Activated CD4-positive, alpha-beta memory T cell treated with anti-CD3 and anti-CD28 coated beads for 36 hours (primary cell): ENCODE results near the gene CDK11A. TPM values are rescaled to one million over a fixed set of nuclear protein-coding genes. Genes with fewer than 3 reads are reported as not detected.
"Not testable (repeated sequence)": the region's sequence is repeated elsewhere in the genome, so short reads cannot be mapped to it uniquely, and the experiment has no call there.

Experiments
- CTCF ChIA-PET: fragments of 350-600 bp; sonication (Branson Sonifier 250); formaldehyde crosslinking; loops from one replicate; lab custom pipeline; 2021; ENCODE audit warnings: antibody characterized with exemption, inconsistent platforms; lab: Charles Lee
- POLR2A ChIA-PET: fragments of 350-600 bp; sonication (Branson Sonifier 250); formaldehyde crosslinking; loops from one replicate; lab custom pipeline; 2021; ENCODE audit warnings: antibody characterized with exemption; lab: Charles Lee
- DNase-seq: peaks from one replicate; pipeline ENCODE4 v3.0.0-alpha.2; 2020
- H3K27ac Mint-ChIP-seq: one replicate; pipeline ENCODE4 v1.8.0; 2021; ENCODE audit warnings: mixed read lengths
- H3K27me3 Mint-ChIP-seq: one replicate; pipeline ENCODE4 v1.8.0; 2021; ENCODE audit warnings: mixed read lengths
- H3K36me3 Mint-ChIP-seq: one replicate; pipeline ENCODE4 v1.8.0; 2021; ENCODE audit warnings: mixed read lengths
- H3K4me1 Mint-ChIP-seq: one replicate; pipeline ENCODE4 v1.8.0; 2021; ENCODE audit warnings: low read depth, mixed read lengths
- H3K4me3 Mint-ChIP-seq: one replicate; pipeline ENCODE4 v1.8.0; 2021; ENCODE audit warnings: mild to moderate bottlenecking, mixed read lengths
- H3K9me3 Mint-ChIP-seq: one replicate; pipeline ENCODE4 v1.8.0; 2021; ENCODE audit warnings: mixed read lengths
- intact Hi-C: fragments of 100-400 bp; cut with micrococcal nuclease; formaldehyde crosslinking; loops from one replicate; pipeline ENCODE4 v1.15.1; 2023
- total RNA-seq, 2 experiments: library from RNA; stranded (reverse); gene quantifications; one replicate each; pipeline ENCODE4 v1.2.3, GENCODE V29; 2021

CDK11A gene
- total RNA-seq, 2 experiments from 2014 or later, result 44.5 to 49.1 TPM

GRCh38 chr1:1684031-1684681 lies 40.0 kb downstream of the CDK11A start:
- H3K9me3 Mint-ChIP-seq, result no peaks in the 10 kb centered on the region
- intact Hi-C loops, result no loop called here
- ChIA-PET CTCF (interaction anchor here (0.7 kb wide), 1 partner anchor 344 kb away, joined by 3 read pairs; no protein-coding TSS in a partner anchor), POLR2A (no interaction called here)
- DNase-seq, result no peak
- peaks cover 2% of the 10 kb centered on the region for H3K36me3 Mint-ChIP-seq
- H3K27me3 Mint-ChIP-seq, result no peaks in the 10 kb centered on the region
- H3K4me1 Mint-ChIP-seq, result peaks cover 25% of the 10 kb centered on the region
- H3K4me3 Mint-ChIP-seq, result no peak overlapping the region
- no peak overlapping the region for H3K27ac Mint-ChIP-seq

DNA sequence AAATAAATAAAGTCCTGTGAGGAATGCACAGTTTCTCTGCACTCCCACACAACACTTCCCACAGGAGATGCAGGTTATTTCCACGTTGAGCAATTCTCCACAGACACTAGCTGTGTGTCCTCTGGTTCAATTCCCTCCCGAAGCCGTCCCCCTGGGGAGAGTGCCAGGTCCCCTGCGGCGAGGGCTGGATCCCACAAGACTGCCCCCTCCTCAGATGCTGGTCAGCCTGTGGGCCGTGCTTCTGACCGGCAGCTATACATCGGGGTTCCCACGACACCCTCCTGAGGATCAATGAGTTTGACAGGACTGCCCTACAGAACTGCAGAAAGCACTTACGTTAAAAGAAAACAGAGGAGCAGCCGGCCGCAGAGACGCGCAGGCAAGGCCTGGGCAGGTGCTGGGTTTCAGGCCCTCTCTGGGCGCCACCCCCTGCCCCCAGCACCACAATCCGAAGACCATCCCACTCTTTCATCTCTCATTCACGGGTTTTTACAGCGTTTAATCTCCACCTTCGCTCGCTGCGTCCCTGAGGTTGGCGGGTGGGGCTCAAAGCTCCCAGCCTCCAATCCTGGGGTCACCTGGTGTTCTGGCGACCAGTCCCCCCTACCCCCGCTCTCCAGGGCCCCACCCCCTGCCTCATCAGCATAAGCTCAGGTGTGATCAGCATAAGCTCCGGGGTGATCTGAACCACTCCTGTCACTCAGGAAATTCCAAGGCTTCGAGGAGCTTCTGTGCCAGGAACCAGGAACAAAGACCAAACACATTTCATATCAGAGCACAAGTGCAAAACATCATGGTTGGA lies 40.9 kb downstream of the CDK11A start:
- intact Hi-C loops, result no loop called here
- Mint-ChIP-seq H3K27me3 (no peaks in the 10 kb centered on the region), H3K4me3 (no peak overlapping the region), H3K36me3 (peaks cover 2% of the 10 kb centered on the region), H3K9me3 (no peaks in the 10 kb centered on the region), H3K27ac (no peak overlapping the region), H3K4me1 (peaks cover 30% of the 10 kb centered on the region)
- POLR2A ChIA-PET, result no interaction called here
- CTCF ChIA-PET, result no interaction called here
- no peak for DNase-seq

DNA sequence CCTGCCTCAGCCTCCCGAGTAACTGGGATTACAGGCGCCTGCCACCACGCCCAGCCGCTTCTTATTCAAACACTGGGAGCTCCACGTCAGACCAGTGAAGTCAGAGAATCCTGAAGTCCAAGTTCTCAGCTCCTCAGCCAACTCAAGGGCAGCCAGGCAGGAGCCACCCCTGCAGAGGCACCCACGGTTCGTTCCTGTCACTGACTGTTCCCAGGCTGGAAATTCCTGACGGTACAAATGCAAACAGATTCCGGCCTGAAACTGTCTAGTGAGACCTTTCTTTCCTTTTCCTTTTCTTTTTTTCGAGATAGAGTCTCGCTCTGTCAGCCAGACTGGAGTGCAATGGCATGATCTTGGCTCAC lies 43.3 kb downstream of the CDK11A start:
- ChIA-PET POLR2A (no interaction called here), CTCF (no interaction called here)
- intact Hi-C loops, result no loop called here
- Mint-ChIP-seq H3K27me3 (no peaks in the 10 kb centered on the region), H3K9me3 (no peaks in the 10 kb centered on the region), H3K4me3 (no peak overlapping the region), H3K36me3 (peaks cover 9% of the 10 kb centered on the region), H3K4me1 (peaks cover 30% of the 10 kb centered on the region), H3K27ac (no peak overlapping the region)
- DNase-seq, result no peak

DNA sequence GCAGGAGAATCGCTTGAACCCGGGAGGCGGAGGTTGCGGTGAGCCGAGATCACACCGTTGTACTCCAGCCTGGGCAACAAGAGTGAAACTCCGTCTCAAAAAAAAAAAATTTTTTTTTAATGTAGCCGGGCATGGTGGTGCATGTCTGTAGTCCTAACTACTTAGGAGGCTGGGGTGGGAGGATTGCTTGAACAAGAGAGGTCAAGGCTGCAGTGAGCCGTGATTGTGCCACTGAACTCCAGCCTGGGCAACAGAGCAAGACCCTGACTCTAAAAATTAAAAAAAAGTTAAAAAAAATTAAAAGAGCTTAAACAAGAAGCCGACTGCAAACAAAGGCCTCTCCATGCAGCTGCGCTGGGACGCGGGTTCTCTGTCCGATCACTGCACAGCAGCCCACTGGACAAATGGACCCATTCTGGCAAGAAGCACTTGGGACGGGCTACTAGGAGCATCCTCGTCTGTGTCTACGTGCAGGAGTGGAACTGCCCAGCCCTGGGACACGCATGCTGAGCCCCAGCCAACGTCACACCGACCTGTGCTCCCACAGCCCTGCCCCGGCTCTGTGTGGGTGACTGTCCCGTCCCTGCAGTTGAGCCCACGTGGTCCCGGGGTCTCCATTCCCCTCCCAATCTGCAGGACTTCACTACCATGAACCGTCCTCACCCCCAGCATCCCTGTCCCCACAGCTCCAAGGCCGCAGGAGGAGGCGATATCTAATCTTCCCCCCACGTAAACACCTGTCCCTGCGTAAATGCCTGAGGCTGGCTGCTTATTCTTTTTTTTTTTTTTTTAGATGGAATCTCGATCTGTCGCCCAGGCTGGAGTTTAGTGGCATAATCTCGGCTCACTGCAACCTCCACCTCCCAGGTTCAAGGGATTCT lies 43.9 kb downstream of the CDK11A start:
- ChIA-PET POLR2A (interaction anchor here (0.6 kb wide), 1 partner anchor 379 kb away, joined by 3 read pairs; no protein-coding TSS in a partner anchor), CTCF (no interaction called here)
- DNase-seq, result no peak
- Mint-ChIP-seq H3K27me3 (no peaks in the 10 kb centered on the region), H3K36me3 (peaks cover 7% of the 10 kb centered on the region), H3K4me1 (peaks cover 27% of the 10 kb centered on the region), H3K4me3 (no peak overlapping the region), H3K9me3 (no peaks in the 10 kb centered on the region), H3K27ac (no peak overlapping the region)
- intact Hi-C loops, result no loop called here

DNA sequence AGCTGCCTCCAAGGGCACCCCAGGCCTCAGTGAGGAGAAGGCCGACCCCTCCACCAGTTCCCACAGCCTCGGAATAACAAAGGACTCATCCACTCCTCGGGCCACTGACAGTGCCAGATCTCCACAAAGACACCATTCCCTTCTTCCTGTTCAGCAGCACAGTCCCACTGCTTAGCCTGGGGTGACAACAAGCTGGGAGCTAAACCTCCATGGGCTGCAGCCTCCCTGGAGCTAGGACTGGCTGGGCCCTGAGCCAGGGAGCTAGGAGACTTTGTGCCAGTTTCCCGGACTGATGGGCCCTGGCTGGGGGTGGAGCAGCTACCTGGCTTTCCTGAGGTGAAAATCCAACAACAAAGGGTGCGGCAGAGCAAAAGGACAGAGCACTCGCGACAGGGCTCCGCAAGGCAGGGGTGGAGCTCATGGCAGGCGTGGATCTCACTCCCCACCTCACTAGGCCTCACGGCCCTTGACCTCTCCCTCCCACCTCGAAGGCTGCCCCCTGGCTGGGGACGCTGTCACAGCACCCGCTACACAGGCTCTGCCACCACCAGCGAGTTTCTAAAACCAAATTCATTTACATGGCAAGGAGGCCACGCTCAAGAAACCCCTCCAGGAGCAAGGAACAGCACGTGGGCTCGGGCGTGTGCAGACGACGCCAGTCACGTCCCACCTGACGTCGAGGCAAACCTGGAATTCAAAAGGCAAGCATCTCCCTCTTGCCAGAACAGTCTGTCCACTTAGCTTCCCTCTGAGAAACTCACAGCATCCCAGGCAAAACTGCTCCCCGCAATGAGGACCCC lies 45.4 kb downstream of the CDK11A start:
- Mint-ChIP-seq H3K4me1 (peaks cover 27% of the 10 kb centered on the region), H3K36me3 (peaks cover 9% of the 10 kb centered on the region), H3K27ac (peak overlapping the region; percentile 93), H3K27me3 (no peaks in the 10 kb centered on the region), H3K4me3 (peak overlapping the region; percentile 77), H3K9me3 (no peaks in the 10 kb centered on the region)
- intact Hi-C loops, result no loop called here
- CTCF ChIA-PET, result interaction anchor here (0.6 kb wide), 1 partner anchor 27 kb away, joined by 4 read pairs; no protein-coding TSS in a partner anchor
- peak; percentile 65 for DNase-seq
- POLR2A ChIA-PET, result interaction anchor here (1.3 kb wide), 1 partner anchor 46 kb away, joined by 3 read pairs; the partner anchor contains the start of gene CDK11A

- H3K27ac Mint-ChIP-seq, result peak overlapping the region; percentile 93
- POLR2A ChIA-PET, result interaction anchor here (0.7 to 1.3 kb wide), 2 partner anchors 46 to 102 kb away, joined by 3 to 7 read pairs; partner anchors contain the start of gene CDK11A
- CTCF ChIA-PET, result interaction anchor here (0.6 to 1.2 kb wide), 2 partner anchors 12 to 26 kb away, joined by 3 to 4 read pairs; no protein-coding TSS in a partner anchor
- intact Hi-C loops, result no loop called here
- peak; percentile 59 for DNase-seq
- H3K27me3 Mint-ChIP-seq, result no peaks in the 10 kb centered on the region
- H3K4me1 Mint-ChIP-seq, result peaks cover 24% of the 10 kb centered on the region
- H3K9me3 Mint-ChIP-seq, result no peaks in the 10 kb centered on the region
- H3K36me3 Mint-ChIP-seq, result peaks cover 9% of the 10 kb centered on the region
- peak overlapping the region; percentile 77 for H3K4me3 Mint-ChIP-seq
Observed at GRCh38 chr1:1677718-1678580, 46.2 kb downstream of the CDK11A start.

DNA sequence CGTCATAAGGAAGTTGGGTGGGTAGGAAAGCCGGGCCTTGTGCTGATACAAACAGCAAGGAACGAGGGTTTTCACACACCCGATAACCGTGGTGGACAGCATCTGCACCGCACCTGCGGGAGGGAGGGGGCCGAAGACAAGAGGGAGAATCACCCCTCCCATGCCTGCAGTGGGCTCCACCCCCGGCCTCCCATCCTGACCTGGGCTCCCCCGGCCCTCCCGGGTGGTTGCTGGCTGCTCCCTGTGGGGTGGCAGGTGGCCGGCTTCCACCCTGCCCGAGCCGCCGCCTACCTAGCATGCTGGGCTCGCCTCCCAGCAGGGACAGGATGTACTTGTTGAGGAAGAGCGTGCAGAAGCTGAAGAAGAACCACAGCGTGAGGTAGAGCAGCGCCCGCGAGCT lies 48.1 kb downstream of the CDK11A start:
- H3K27me3 Mint-ChIP-seq, H3K36me3 Mint-ChIP-seq, H3K27ac Mint-ChIP-seq, H3K4me3 Mint-ChIP-seq, intact Hi-C loops, DNase-seq, POLR2A ChIA-PET, H3K9me3 Mint-ChIP-seq, CTCF ChIA-PET: not testable (repeated sequence)
- peaks cover 21% of the 10 kb centered on the region for H3K4me1 Mint-ChIP-seq

GRCh38 chr1:1675218-1675617 lies 48.9 kb downstream of the CDK11A start:
- POLR2A ChIA-PET, H3K27me3 Mint-ChIP-seq, H3K4me3 Mint-ChIP-seq, H3K9me3 Mint-ChIP-seq, DNase-seq, CTCF ChIA-PET, H3K36me3 Mint-ChIP-seq, H3K27ac Mint-ChIP-seq, intact Hi-C loops: not testable (repeated sequence)
- H3K4me1 Mint-ChIP-seq, result peaks cover 21% of the 10 kb centered on the region

GRCh38 chr1:1674806-1675205 lies 49.4 kb downstream of the CDK11A start:
- POLR2A ChIA-PET, H3K9me3 Mint-ChIP-seq, CTCF ChIA-PET, intact Hi-C loops, DNase-seq, H3K27ac Mint-ChIP-seq, H3K27me3 Mint-ChIP-seq, H3K4me3 Mint-ChIP-seq: not testable (repeated sequence)
- Mint-ChIP-seq H3K4me1 (peaks cover 21% of the 10 kb centered on the region), H3K36me3 (peaks cover 11% of the 10 kb centered on the region)

DNA sequence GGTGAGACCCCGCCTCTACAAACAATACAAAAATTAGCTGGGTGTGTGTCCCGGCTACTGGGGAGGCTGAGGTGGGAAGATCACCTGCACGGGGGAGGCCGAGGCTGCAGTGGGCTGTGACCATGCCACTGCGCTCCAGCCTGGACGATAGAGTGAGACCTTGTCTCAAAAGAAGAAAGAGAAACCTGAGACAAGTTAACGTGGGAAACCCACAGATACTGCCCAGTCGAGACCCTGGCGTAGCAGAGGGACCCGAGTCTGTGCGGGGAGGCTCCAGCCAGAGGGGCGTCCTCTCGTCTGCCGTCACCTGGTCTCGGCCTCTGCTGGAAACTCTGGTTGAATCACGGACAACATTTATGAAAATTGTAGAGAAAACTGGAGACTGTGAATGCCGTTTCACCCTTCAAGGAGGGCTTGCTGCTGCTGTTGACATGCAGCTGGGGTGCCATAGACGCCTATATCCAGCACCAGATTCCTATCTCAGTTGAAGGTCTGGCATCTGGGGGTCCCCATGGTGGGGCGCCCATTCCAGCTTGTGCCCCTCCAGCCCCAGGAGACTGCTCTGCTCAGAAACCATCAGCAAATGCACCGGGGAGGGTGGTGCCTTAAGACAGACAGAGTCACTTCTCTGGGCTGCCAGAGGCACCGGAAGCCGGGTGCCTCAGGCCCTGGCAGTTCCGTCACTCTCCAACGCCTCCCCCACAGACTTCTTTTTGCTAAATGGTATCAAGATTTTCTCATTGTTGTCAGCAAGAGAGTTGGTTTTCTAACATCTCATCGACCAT lies 51.8 kb downstream of the CDK11A start:
- H3K27me3 Mint-ChIP-seq, result no peaks in the 10 kb centered on the region
- peaks cover 3% of the 10 kb centered on the region for H3K4me1 Mint-ChIP-seq
- no peak overlapping the region for H3K27ac Mint-ChIP-seq
- no peak overlapping the region for H3K4me3 Mint-ChIP-seq
- no peaks in the 10 kb centered on the region for H3K9me3 Mint-ChIP-seq
- peaks cover 9% of the 10 kb centered on the region for H3K36me3 Mint-ChIP-seq
- intact Hi-C loops, result no loop called here
- ChIA-PET CTCF (no interaction called here), POLR2A (no interaction called here)
- DNase-seq, result no peak
